Limb (tissue), 2 donors: ENCODE measurements around the gene COA5.

ENCODE experiments used
- DNase-seq, 2 donors: peaks; one replicate each; pipeline ENCODE4 v3.0.0-alpha.2; 2016; ENCODE audit errors: extremely low spot score in 2 of 2

Gene COA5

GRCh38 chr2:98552499-98553179 is 55.7 kb downstream of the COA5 start:
- DNase-seq, result no peak

- DNase-seq, result no peak
Observed at GRCh38 chr2:98551316-98551715, 57.0 kb downstream of the COA5 start.

DNA sequence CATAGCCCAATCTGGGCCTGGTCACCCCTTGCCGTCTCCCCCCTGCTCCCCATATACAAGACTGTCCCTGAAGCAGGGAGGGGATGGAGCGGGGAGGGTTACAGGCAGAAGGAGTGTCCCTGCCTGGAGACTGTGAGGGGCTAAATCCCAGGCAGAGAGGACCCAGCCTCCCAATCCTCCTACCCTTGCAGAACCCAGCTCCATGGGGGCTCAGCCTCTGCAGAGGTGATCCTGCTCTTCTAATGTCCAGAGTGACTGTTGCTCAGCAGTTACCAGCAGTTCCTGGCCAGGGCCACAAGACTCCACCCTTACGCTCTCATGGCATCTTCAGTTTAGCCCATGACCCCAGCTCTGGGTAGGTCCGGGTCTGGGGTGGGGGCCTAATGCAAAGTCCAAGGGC is 58.1 kb downstream of the COA5 start:
- no peak for DNase-seq
